ENCODE measurements around the gene SPTLC3.
A peak's percentile ranks its signal among the peaks of the same experiment; 100 is the strongest.

The SPTLC3 gene

DNA sequence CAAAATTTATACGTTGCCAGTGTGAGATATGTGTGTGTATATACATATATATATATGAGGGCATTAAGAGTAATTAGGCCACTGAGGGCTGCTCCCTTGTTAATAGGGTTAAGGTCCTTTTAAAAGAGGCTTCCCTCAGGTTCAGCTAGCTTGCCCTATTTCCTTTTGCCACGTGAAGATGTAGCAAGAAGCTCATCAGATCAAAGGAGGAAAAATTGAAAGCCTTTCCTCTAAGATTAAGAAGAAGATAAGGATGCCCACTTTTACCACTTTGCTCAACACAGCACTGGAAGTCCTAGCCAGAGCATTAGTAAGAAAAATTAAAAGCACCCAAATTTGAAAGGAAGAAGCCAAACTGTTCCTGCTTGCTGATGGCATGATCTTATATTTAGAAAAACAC is 179.1 kb downstream of the SPTLC3 start:
- TF ChIP-seq Cebpa-rat (IDR thresholded peaks at IDR 0.05): no peak
- Histone ChIP-seq H3K4me2 (no peak overlapping the region), H4K20me1 (no peaks in the 10 kb centered on the region), H3K4me1 (no peaks in the 10 kb centered on the region), H3K27me3 (no peaks in the 10 kb centered on the region), H3K9ac (no peak overlapping the region), H3K36me3 (no peaks in the 10 kb centered on the region), H3K27ac (no peak overlapping the region), H3K9me3 (replicated peaks in 1 of 11) (peaks cover 0 to 19% (median 12%) of the 10 kb centered on the region in 11 experiments; a peak in 14 of 22 replicates), H3K4me3 (no peak overlapping the region)

DNA sequence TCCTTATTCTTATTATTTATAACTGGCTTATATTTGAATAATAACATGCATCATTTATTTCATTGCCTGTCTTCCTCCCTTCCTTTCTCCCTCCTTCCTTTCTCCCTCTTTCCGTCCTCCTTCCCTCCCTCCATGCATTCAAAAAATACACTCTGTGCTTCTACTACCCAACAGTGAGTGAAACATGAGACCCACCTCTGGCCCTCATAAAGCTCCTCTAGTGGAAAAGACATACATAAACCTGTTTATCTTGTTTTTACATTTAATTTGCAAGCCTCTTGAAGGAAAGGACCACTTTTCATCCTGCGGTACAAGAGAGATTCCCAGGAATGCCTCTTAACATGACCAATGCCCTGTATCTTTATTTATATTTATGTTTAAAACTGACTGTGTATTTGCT is 190.5 kb downstream of the SPTLC3 start:
- H3K36me3 ChIP-seq: no peaks in the 10 kb centered on the region
- peaks cover 0 to 11% (median 6%) of the 10 kb centered on the region in 11 experiments; a peak in 11 of 22 replicates for H3K9me3 ChIP-seq (replicated peaks in 1 of 11)
- no peak for TF ChIP-seq Cebpa-rat (IDR thresholded peaks at IDR 0.05)
- no peak overlapping the region for H3K9ac ChIP-seq
- H3K27ac ChIP-seq: no peak overlapping the region
- peaks cover 0 to 8% (median 6%) of the 10 kb centered on the region in 10 experiments; a peak in 6 of 20 replicates for H3K4me1 ChIP-seq
- no peak overlapping the region for H3K4me3 ChIP-seq
- no peak overlapping the region for H3K4me2 ChIP-seq
- no peaks in the 10 kb centered on the region for H3K27me3 ChIP-seq
- H4K20me1 ChIP-seq: no peaks in the 10 kb centered on the region

DNA sequence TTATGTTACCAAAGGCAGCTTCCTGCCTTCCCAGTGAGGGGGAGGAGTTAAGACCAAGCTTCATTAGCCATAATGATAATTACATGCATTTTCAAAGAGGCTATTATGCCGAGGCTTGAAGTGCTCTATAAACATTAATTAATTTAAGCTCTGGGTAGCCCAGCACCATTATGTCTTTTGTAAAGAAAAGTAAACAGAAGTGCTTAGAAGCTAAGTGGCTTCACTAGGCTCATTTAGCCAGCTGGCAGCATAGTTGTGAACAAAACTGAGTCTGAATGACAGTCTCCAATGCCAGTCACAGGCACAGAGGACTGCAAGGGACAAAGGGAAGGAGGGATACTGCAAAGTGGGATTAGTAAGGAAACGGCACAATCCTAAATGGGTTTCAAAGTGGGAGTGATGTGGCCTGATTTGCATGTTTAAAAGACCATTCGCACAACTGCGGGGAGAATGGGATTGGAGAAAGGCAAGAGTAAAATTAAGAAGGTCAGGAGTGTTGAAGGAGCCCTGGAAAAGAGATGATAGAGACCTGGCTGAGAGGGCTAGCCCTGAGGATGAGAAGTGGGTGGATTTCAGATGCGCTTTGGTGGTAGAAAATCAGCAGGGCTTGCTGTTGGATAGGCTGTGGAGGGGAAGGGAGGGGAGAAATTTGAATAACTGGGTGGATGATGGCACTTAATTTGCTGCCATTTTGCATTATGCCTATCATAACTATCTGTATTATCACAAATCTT is 192.2 kb downstream of the SPTLC3 start:
- H4K20me1 ChIP-seq: no peaks in the 10 kb centered on the region
- no peak overlapping the region for H3K4me3 ChIP-seq
- peaks cover 0 to 8% (median 6%) of the 10 kb centered on the region in 10 experiments; a peak in 6 of 20 replicates for H3K4me1 ChIP-seq
- H3K36me3 ChIP-seq: no peaks in the 10 kb centered on the region
- H3K9me3 ChIP-seq (replicated peaks in 1 of 11): peaks cover 0 to 11% (median 6%) of the 10 kb centered on the region in 11 experiments; a peak in 11 of 22 replicates
- H3K9ac ChIP-seq: no peak overlapping the region
- TF ChIP-seq Cebpa-rat (IDR thresholded peaks at IDR 0.05): no peak
- H3K27me3 ChIP-seq: no peaks in the 10 kb centered on the region
- no peak overlapping the region for H3K27ac ChIP-seq
- H3K4me2 ChIP-seq: no peak overlapping the region

DNA sequence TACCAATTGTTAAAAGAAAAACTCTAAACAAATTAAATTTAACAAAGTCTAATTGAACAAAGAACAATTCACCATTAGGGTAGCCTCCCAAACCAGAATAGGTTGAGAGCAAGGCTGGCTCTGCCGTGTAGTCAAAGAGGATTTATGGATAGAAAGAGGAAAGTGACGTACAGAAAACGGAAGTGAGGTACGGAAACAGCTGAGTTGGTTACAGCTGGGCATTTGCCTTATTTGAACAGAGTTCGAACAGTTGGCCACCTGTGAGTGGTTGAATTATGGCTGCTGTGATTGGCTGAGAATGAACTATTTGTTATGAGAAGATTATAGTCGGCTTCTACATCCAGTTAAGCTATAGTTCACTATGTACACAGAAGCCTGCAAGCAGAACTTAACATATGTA is 193.8 kb downstream of the SPTLC3 start:
- Histone ChIP-seq H3K4me2 (peak overlapping the region in 5 of 11 experiments; percentile 12 to 52 (median 32); a peak in 7 of 22 replicates), H3K27me3 (no peaks in the 10 kb centered on the region), H3K9ac (no peak overlapping the region), H3K36me3 (no peaks in the 10 kb centered on the region), H3K4me3 (no peak overlapping the region), H3K4me1 (peaks cover 0 to 8% (median 6%) of the 10 kb centered on the region in 10 experiments; a peak in 6 of 20 replicates), H4K20me1 (no peaks in the 10 kb centered on the region), H3K27ac (no peak overlapping the region), H3K9me3 (replicated peaks in 1 of 11) (peaks cover 0 to 11% (median 6%) of the 10 kb centered on the region in 11 experiments; a peak in 11 of 22 replicates)
- TF ChIP-seq Cebpa-rat (IDR thresholded peaks at IDR 0.05): no peak

DNA sequence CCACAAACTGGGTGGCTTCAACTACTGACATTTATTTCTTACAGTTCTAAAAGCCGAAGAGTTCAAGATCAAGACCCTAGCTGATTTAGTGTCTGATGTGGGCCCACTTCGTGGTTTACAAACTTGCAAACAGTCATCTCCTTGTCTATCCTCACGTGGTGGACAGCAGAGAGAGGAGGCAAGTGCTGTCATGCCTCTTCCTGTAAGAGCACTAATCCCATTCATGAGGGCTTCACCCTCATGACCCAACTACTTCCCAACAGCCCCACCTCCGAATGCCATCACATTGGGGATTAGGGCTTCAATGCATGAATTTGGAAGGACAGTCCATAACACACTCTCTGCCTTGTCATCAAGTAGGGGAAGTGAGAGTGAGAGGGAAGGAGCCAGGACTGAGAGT is 196.7 kb downstream of the SPTLC3 start:
- Histone ChIP-seq H3K27ac (no peak overlapping the region), H3K9ac (no peak overlapping the region), H3K4me3 (no peak overlapping the region), H4K20me1 (no peaks in the 10 kb centered on the region), H3K4me1 (peaks cover 0 to 8% (median 6%) of the 10 kb centered on the region in 10 experiments; a peak in 6 of 20 replicates), H3K4me2 (no peak overlapping the region), H3K36me3 (no peaks in the 10 kb centered on the region), H3K27me3 (no peaks in the 10 kb centered on the region), H3K9me3 (replicated peaks in 1 of 11) (peaks cover 0 to 11% (median 6%) of the 10 kb centered on the region in 11 experiments; a peak in 11 of 22 replicates)
- no peak for TF ChIP-seq Cebpa-rat (IDR thresholded peaks at IDR 0.05)

DNA sequence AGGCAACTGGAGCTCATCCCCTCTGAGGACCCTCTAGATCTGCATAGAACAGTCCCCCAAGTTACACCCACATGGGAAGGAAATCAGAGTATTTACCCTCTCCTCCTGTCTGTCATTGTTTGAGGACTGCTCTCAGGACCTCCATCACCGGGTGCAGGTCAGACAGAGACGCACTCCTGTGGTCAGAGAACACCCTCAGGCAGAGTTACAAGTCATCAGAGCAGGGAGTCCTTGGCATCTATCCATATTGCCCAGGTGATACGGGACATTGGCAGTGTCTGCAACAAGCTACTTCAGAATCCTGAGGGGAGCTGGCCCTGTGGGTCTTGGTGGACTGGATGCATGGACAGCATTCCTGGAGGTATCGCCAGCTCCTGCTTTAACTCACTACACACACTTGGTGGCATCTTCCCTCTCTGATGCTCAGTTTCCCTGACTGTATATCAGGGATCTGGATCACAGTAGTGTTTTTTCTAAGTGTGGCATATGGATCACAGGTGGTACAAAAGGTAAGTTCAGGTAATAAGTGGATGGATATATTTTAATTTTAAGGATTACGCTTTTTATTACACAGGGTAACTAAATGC is 197.2 kb downstream of the SPTLC3 start:
- Histone ChIP-seq H4K20me1 (no peaks in the 10 kb centered on the region), H3K4me2 (no peak overlapping the region), H3K4me1 (peaks cover 0 to 8% (median 6%) of the 10 kb centered on the region in 10 experiments; a peak in 6 of 20 replicates), H3K4me3 (no peak overlapping the region), H3K36me3 (no peaks in the 10 kb centered on the region), H3K9me3 (replicated peaks in 1 of 11) (peaks cover 0 to 11% (median 6%) of the 10 kb centered on the region in 11 experiments; a peak in 11 of 22 replicates), H3K9ac (no peak overlapping the region), H3K27me3 (no peaks in the 10 kb centered on the region), H3K27ac (no peak overlapping the region)
- TF ChIP-seq Cebpa-rat (IDR thresholded peaks at IDR 0.05): no peak

DNA sequence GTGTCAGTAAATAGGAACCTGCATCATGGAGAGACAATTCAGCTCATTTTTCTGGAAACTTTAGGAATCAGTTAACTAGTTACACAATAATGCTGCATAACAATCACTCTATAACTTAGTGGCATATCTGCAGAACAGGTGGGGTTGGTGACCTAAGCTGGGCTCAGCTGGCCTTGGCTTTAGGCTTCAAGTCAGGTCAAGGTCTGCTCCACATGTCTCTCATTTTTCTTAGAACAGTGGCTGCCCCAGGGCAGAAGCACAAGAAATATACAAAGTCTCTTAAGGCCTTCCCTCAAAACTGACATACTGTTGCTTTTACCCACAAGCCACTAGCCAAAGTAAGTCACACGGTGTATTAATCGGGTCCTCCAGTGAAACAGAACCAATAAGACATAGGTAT is 198.2 kb downstream of the SPTLC3 start:
- Histone ChIP-seq H3K27me3 (no peaks in the 10 kb centered on the region), H3K9ac (no peak overlapping the region), H3K4me1 (peaks cover 0 to 8% (median 6%) of the 10 kb centered on the region in 10 experiments; a peak in 7 of 20 replicates)

DNA sequence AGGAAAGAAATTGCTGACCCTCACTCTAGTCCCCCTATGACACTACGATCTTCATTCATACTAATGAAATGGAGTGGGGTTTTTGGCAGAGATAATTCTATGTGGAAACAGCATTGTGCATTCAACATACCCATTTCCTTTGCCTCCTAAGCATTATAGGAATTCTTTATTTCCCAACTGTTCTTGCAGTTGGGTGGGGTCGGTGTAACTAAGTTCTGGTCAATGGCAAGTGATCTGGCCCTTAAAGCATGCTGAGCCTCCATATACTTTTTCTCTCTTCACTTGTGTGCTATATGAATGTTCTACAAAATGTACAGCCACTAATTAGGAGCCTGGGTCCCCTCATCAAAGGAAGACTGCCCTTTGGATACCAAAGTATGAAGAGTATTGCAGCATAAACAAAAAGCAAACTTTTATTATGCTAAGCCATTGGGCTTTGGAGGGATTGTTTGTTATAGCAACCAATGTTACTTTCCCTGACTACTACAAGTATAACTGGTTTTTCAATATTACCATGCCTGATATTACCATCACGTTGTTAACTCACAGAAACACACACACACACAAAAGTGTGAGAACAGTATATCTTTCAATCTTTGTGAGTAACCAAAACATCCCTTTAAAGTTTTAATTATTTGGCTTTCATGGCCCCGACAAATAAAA is 203.3 kb downstream of the SPTLC3 start:
- Histone ChIP-seq H3K9ac (no peak overlapping the region), H3K27ac (peak overlapping the region in 4 of 11 experiments; percentile 2 to 33 (median 4); a peak in 2 of 22 replicates), H3K9me3 (replicated peaks in 1 of 11) (no peaks in the 10 kb centered on the region), H4K20me1 (no peaks in the 10 kb centered on the region), H3K4me3 (no peak overlapping the region), H3K27me3 (peaks cover 0 to 13% (median 0%) of the 10 kb centered on the region in 11 experiments; a peak in 5 of 22 replicates), H3K4me2 (peak overlapping the region in 4 of 11 experiments; percentile 27 to 54 (median 34); a peak in 5 of 22 replicates), H3K4me1 (peaks cover 0 to 16% (median 0%) of the 10 kb centered on the region in 10 experiments; a peak in 5 of 20 replicates), H3K36me3 (no peaks in the 10 kb centered on the region)
- no peak for TF ChIP-seq Cebpa-rat (IDR thresholded peaks at IDR 0.05)

More for the DNA sequence above, 198.2 kb downstream of the SPTLC3 start:
- Histone ChIP-seq H3K9me3 (replicated peaks in 1 of 11) (peaks cover 0 to 10% (median 6%) of the 10 kb centered on the region in 11 experiments; a peak in 11 of 22 replicates), H3K27ac (no peak overlapping the region), H4K20me1 (no peaks in the 10 kb centered on the region), H3K4me3 (no peak overlapping the region), H3K36me3 (no peaks in the 10 kb centered on the region), H3K4me2 (no peak overlapping the region)
- TF ChIP-seq Cebpa-rat (IDR thresholded peaks at IDR 0.05): no peak

DNA sequence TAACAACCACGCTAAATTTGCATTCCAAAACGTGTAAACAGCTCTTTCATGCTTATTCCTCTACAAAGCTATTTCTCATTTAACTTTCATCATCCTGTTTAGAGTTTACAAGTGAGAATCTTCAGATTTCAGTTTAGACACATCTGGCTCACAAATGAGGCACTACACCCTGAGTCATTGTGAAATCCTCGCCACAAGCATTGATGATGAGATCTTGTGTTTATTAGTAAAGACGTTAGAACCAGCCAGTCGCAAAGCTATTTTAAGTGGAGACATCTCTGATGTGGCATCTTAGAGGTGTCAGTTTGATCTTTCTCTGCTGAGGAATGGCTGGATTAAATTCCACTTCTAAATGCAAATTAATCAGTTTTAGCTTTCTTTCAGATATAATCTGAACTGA is 204.0 kb downstream of the SPTLC3 start:
- H3K27ac ChIP-seq: 0 out of 22 replicates have a peak overlapping the region, but pooled peaks of 1 of the 11 experiments have one; percentile 8
- peak in 2 of 11 experiments; percentile 24 to 39; a peak in 3 of 22 replicates for TF ChIP-seq Cebpa-rat (IDR thresholded peaks at IDR 0.05)
- peaks cover 3 to 20% (median 5%) of the 10 kb centered on the region in 11 experiments; a peak in 21 of 22 replicates for H3K27me3 ChIP-seq
- H3K4me2 ChIP-seq: peak overlapping the region in 7 of 11 experiments; percentile 6 to 54 (median 27); a peak in 8 of 22 replicates
- no peak overlapping the region for H3K9ac ChIP-seq
- peaks cover 0 to 16% (median 0%) of the 10 kb centered on the region in 10 experiments; a peak in 5 of 20 replicates for H3K4me1 ChIP-seq
- no peaks in the 10 kb centered on the region for H3K36me3 ChIP-seq
- no peak overlapping the region for H3K4me3 ChIP-seq
- H4K20me1 ChIP-seq: no peaks in the 10 kb centered on the region; a peak in 1 of 22 replicates
- H3K9me3 ChIP-seq (replicated peaks in 1 of 11): no peaks in the 10 kb centered on the region

All from BLaER1 treated with 17β-estradiol and CSF1 and Interleukin-3, amounts not matched to agents 10 nM and 100 nM (cell line).